Body of pancreas (tissue), 4 donors: ENCODE data around the gene B3GALNT2.

Experiments
- POLR2A ChIP-seq, 3 donors: fragments of 450-650 bp; IDR thresholded peaks; one replicate each; pipeline ENCODE4 v1.6.1; 2016; ENCODE audit warnings: antibody characterized with exemption in 3 of 3, mild to moderate bottlenecking in 2 of 3
- TF ChIP-seq, protein P1 (sequence below), 7 experiments: fragments of 450-650 bp in 4 of 7; fragments of 200-600 bp in 3 of 7; sonication (generic) in 3 of 7; IDR thresholded peaks; one replicate each; pipeline ENCODE4 v1.5.1; 2016 to 2019; ENCODE audit warnings: antibody characterized with exemption in 7 of 7

DNA sequence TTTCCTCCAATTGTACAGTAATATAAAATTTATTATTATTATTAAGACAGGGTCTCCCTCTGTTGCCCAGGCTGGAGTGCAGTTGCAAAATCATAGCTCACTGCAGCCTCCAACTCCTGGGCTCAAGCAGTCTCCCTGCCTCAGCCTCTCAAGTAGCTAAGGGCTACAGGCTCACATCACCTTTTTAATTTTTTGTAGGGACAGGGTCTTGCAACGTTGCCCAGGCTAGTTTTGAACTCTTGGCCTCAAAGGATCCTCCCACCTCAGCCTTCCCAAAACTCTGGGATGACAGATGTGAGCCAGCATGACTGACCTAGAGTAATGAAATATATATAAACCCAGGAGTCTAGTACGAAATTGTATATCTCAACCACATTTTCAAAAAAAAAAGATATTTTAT is 49.2 kb downstream of the B3GALNT2 start:
- TF ChIP-seq POLR2A (IDR thresholded peaks at IDR 0.05) = no peak
- TF ChIP-seq, protein P1, sequence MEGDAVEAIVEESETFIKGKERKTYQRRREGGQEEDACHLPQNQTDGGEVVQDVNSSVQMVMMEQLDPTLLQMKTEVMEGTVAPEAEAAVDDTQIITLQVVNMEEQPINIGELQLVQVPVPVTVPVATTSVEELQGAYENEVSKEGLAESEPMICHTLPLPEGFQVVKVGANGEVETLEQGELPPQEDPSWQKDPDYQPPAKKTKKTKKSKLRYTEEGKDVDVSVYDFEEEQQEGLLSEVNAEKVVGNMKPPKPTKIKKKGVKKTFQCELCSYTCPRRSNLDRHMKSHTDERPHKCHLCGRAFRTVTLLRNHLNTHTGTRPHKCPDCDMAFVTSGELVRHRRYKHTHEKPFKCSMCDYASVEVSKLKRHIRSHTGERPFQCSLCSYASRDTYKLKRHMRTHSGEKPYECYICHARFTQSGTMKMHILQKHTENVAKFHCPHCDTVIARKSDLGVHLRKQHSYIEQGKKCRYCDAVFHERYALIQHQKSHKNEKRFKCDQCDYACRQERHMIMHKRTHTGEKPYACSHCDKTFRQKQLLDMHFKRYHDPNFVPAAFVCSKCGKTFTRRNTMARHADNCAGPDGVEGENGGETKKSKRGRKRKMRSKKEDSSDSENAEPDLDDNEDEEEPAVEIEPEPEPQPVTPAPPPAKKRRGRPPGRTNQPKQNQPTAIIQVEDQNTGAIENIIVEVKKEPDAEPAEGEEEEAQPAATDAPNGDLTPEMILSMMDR (IDR thresholded peaks at IDR 0.05) = no peak
